Kidney epithelial cell (primary cell): Measurements from ENCODE around the gene ANAPC4. TPM values are rescaled to one million over a fixed set of nuclear protein-coding genes. Genes with fewer than 3 reads are reported as not detected.

ENCODE experiments used
- DNase-seq: peaks from one replicate; pipeline ENCODE4 v3.0.0-alpha.2; 2010; ENCODE audit warnings: low read depth
- H3K27me3 ChIP-seq: 2 replicates; pipeline ENCODE4 v1.6.0; 2011; ENCODE audit warnings: low read length; ENCODE audit not compliant: control insufficient read depth, insufficient read depth
- H3K36me3 ChIP-seq: 2 replicates; pipeline ENCODE4 v1.5.1; 2011; ENCODE audit warnings: low read length; ENCODE audit not compliant: control insufficient read depth, insufficient read depth
- H3K4me3 ChIP-seq: 2 replicates; pipeline ENCODE4 v1.5.1; 2011; ENCODE audit warnings: low read depth, mild to moderate bottlenecking, control low read depth, low read length
- total RNA-seq: library from RNA; depleted of rRNA; stranded (reverse); fragments of >200 nt; gene quantifications from 2 replicates; pipeline ENCODE4 v1.2.3, GENCODE V29; 2015
- TF ChIP-seq, protein P1 (sequence below): IDR thresholded peaks from 2 replicates; pipeline ENCODE4 v1.5.1; 2011; ENCODE audit warnings: mild to moderate bottlenecking, moderate library complexity, low read length, control low read depth, inconsistent platforms; ENCODE audit not compliant: insufficient read depth, poor library complexity, severe bottlenecking

ANAPC4 gene
- total RNA-seq, 1 donor from 2014 or later = 24.9 TPM

DNA sequence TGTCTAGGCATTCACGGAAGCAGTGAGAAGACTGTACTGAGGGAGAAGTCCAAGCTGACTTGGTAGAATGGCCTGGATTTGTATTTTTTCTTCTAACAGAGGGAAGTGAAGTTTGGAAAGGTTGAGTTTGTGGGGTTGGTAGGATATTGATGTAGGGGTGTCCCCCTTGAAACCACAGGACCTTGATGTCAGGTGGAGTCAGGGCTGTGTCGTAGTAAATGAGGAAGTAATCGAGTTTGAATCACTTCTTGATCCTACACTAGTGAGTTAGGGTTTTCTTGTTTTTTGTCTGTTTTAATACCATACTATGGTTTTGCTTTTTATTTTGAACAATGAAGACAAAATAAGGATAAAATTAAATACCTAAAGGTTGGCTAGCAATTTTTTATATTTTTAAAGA, 30.1 kb upstream of the ANAPC4 start:
- H3K4me3 ChIP-seq = no peak overlapping the region
- H3K36me3 ChIP-seq = no peaks in the 10 kb centered on the region
- no peaks in the 10 kb centered on the region for H3K27me3 ChIP-seq
- no peak for DNase-seq
- TF ChIP-seq, protein P1, sequence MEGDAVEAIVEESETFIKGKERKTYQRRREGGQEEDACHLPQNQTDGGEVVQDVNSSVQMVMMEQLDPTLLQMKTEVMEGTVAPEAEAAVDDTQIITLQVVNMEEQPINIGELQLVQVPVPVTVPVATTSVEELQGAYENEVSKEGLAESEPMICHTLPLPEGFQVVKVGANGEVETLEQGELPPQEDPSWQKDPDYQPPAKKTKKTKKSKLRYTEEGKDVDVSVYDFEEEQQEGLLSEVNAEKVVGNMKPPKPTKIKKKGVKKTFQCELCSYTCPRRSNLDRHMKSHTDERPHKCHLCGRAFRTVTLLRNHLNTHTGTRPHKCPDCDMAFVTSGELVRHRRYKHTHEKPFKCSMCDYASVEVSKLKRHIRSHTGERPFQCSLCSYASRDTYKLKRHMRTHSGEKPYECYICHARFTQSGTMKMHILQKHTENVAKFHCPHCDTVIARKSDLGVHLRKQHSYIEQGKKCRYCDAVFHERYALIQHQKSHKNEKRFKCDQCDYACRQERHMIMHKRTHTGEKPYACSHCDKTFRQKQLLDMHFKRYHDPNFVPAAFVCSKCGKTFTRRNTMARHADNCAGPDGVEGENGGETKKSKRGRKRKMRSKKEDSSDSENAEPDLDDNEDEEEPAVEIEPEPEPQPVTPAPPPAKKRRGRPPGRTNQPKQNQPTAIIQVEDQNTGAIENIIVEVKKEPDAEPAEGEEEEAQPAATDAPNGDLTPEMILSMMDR = no peak

DNA sequence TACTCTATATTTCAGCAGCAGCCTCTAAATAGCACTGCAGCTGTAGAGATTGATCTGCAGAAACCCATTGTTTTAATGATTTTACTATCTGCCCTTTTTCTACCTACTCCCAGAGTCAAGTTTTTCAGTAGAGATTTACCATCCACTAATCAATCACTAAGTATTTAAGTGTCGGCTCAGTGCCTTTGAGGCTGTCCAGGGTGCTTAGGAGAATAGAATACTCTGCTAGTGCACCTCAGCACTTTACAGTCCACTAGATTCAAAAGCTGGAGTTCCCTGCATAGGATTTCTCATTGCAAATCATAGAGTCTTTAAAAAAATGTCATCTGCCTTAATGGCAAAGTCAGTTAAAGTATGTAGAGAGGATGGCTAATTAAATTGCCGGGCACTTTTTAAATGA, 29.6 kb upstream of the ANAPC4 start:
- no peak overlapping the region for H3K4me3 ChIP-seq
- H3K27me3 ChIP-seq = no peaks in the 10 kb centered on the region
- TF ChIP-seq, protein P1 = no peak
- H3K36me3 ChIP-seq = no peaks in the 10 kb centered on the region
- no peak for DNase-seq

DNA sequence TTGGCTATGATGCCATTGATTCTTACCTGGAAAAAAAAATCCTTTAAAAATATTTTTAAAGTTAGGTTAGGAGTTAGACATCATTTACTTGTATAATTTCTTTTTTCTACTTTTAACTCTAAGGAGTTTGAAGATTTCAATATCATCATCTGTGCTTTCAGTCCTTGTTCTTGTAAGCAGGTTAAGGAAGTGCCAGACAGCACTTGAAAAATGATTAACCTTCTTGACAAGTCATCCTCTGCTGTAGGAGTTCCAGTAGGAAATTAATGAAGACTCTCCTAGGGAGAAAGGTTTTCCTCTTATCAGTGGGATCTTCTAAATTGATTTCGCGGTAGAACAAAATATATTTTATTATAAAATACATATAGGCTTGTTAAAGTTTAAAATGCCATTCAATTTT, 29.1 kb upstream of the ANAPC4 start:
- H3K4me3 ChIP-seq = no peak overlapping the region
- TF ChIP-seq, protein P1 = no peak
- no peak for DNase-seq
- H3K36me3 ChIP-seq = no peaks in the 10 kb centered on the region
- H3K27me3 ChIP-seq = no peaks in the 10 kb centered on the region

DNA sequence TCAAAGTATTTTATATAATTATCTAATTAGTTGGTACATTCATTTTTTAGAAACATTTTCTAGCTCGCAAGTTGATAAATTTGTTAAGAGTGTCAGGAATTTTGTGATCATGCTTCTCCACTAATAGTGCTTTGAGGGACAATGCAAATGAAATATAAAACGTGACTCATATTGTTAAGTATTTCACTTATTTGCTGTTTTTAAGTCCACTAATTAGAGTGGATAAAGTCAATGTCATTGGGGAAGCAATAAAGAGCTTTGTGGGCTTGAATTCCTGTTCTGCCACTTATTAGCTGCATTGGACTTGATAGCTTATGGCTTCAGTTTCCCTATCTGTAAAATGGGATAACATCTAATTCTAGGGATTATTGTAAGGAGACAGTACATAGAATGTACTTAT, 26.5 kb upstream of the ANAPC4 start:
- Histone ChIP-seq H3K4me3 (no peak overlapping the region), H3K36me3 (no peaks in the 10 kb centered on the region), H3K27me3 (no peaks in the 10 kb centered on the region)
- DNase-seq = no peak
- TF ChIP-seq, protein P1 = no peak

DNA sequence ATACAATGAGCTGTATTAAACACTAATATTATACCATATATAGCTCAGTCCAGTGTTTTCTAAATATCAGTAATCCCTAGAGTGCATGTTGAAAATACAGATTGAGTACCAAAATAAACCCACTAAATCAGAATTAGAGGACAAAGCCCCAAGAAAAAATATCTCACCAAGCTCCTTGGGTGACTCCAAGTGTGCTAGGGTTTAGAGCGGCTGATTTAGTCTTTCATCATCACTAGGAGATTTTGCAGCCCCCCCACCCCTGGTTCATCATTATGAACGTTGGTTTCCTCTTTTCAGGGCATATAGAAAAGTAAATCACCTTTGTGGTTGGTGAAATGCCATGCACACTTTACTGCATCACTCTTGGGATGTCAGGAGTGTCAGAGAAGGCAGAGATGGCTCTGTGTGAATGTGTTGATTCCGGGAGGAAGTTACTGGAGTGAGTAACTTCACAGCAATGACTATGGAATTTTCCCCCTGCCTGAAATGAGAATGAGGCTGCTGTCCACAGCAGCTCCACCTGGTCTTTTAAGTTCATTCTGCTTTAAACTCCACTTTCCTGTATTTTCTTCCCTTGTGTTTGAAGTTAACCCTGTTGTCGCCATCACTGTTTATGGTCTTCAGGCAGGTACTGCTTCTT, 25.2 kb upstream of the ANAPC4 start:
- Histone ChIP-seq H3K4me3 (no peak overlapping the region), H3K36me3 (no peaks in the 10 kb centered on the region), H3K27me3 (no peaks in the 10 kb centered on the region)
- peak; percentile 51 for DNase-seq
- TF ChIP-seq, protein P1 = no peak

DNA sequence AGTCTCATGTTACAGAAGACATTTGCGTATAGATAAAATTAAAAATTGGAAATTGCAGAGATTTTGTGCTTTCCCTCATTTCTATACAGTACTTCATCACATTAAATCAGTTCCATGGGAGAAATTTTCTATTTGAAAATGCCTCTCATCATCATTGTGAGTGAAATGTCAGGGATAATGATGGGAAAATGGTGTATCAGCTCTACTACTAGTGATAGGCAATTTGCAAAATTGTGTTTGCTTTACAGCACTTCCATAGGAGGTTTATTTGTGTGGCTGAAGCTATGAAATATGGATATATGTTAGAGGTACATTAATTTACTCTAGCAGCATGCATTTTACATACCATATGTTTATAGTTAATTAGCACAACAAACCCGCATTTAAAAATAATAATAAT, 21.0 kb upstream of the ANAPC4 start:
- no peaks in the 10 kb centered on the region for H3K27me3 ChIP-seq
- DNase-seq = no peak
- no peak overlapping the region for H3K4me3 ChIP-seq
- TF ChIP-seq, protein P1 = no peak
- no peaks in the 10 kb centered on the region for H3K36me3 ChIP-seq
